GM21515 (cell line): ENCODE data around the gene GRIP2.
"Not testable (repeated sequence)": the region's sequence is repeated elsewhere in the genome, so short reads cannot be mapped to it uniquely, and the experiment has no call there.

Experiments used
- ATAC-seq: cut with Tn5 transposase; IDR thresholded peaks from one replicate; pipeline ENCODE4 v1.9.1; 2021; ENCODE audit not compliant: unreplicated experiment

Gene GRIP2

GRCh38 chr3:14522768-14523167, 17.4 kb downstream of the GRIP2 start:
- ATAC-seq, result no peak

- no peak for ATAC-seq
These were observed 17.9 kb downstream of the GRIP2 start for GRCh38 chr3:14522129-14522691.

DNA sequence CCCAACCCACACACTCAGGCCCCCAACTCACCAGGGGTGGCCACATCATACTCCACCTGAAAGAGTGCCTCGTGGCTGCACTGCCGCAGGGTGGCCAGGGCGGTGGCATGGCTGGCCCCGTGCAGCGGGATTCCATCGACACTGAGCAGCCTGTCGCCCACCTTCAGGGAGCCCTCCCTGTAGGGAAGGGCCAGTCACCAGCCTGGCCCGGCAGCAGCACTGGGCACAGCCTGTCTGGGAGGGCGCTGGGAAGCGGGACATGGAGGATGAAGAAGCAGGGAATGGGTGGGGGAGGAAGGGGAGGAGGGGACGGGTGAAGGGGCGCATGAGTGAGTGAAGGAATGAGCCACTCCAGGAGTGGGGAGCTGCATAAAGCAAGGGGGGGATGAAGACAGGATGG, 18.5 kb downstream of the GRIP2 start:
- no peak for ATAC-seq

DNA sequence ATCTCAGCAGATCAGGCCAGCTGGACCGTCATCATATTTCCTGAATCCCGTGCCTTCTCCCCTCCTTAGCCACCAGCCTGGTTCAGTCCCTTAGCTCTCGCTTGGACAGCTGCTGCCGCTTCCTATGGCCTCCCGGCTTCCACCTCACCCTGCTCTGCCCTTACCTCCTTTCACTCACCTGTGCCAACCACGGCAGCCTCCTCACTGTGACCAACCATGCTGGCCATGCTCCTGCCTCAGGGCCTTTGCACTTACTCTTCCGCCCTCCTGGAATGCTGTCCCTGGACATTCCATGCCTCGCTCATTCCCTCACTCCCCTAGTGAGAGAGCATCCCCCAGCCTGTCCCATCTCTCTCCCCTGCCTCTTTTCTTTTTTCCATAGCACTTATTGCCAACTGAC, 19.2 kb downstream of the GRIP2 start:
- no peak for ATAC-seq

DNA sequence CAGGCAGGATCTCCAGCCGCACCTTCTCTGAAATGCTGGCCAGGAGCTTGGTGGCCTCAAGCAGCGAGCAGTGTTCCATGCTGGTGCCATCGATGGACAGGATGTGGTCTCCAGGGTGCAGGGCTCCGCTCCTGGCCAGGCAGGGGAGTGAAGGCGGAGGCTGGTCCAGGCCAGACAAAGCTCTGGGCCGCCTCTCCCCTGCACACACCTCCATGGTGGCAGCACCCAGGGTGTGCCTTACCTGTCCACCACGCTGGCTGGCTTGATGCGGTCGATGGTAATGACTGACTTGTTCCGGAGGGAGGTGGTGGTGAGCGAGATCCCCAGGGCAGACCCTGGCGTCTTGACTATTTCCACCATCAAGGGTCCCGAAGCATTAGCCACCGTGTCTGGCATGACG, 20.0 kb downstream of the GRIP2 start:
- ATAC-seq, result no peak

DNA sequence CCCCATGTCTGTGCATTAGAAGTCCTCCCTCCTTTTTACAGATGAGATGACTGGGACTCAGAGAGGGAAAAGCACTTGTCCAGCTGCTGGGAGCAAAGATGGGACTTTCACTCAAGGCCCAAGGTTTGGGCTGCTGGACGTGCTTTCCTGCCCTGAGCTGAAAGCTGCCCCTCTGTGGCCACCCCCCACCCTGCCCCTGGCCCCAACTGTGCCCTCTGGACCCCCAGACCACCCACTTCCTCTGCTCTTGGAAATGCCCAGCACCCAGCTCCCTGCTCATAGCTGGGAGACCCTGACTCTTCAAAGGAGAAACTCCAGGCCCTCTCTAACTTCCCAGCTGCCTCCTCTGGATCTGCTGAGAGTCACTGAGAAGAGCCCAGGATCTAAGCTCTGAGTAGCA, 20.7 kb downstream of the GRIP2 start:
- no peak for ATAC-seq

- ATAC-seq, result no peak
These were observed 21.2 kb downstream of the GRIP2 start for GRCh38 chr3:14518893-14519292.

DNA sequence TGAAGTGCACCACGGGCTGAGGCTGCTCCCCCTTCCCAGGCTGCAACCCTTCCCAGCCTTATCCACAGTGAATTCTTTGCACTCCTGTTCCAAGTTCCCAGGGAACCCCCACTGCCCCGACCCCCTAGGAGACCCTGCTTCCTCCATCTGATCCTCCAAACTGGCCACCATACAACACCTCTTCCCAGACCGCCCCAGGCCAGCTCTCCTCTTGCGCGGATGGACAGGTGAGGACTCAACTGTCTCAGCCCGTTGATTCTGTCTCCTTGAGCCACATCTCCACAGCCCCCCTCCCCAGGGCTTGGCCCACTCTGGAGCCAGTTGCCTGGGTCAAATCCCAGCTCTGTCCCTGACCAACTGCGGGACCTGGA, 21.7 kb downstream of the GRIP2 start:
- ATAC-seq, result no peak

GRCh38 chr3:14517601-14518431, 22.3 kb downstream of the GRIP2 start:
- ATAC-seq, result no peak

GRCh38 chr3:14516738-14517345, 23.3 kb downstream of the GRIP2 start:
- ATAC-seq, result no peak

- not testable (repeated sequence) for ATAC-seq
These were observed 24.6 kb downstream of the GRIP2 start for GRCh38 chr3:14515526-14515925.

DNA sequence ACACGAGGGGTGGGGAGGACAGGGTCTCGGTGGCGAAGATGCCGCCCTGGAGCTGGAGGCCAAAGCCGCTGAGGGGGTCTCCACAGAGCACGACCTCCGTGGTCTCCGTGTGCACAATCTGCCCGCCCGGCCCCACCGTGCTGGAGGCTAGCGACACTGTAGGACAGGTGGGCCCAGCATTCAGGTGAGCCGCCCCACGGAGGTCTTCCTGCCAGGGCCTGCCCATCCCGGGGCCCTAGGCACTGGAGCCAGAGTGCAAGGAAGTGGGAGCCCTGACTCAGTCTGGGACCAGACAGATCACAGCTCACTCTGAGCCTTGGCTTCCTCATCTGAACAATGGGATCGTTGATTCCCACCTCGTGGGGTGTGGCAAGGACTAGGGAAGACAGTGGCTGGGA, 25.8 kb downstream of the GRIP2 start:
- no peak for ATAC-seq

DNA sequence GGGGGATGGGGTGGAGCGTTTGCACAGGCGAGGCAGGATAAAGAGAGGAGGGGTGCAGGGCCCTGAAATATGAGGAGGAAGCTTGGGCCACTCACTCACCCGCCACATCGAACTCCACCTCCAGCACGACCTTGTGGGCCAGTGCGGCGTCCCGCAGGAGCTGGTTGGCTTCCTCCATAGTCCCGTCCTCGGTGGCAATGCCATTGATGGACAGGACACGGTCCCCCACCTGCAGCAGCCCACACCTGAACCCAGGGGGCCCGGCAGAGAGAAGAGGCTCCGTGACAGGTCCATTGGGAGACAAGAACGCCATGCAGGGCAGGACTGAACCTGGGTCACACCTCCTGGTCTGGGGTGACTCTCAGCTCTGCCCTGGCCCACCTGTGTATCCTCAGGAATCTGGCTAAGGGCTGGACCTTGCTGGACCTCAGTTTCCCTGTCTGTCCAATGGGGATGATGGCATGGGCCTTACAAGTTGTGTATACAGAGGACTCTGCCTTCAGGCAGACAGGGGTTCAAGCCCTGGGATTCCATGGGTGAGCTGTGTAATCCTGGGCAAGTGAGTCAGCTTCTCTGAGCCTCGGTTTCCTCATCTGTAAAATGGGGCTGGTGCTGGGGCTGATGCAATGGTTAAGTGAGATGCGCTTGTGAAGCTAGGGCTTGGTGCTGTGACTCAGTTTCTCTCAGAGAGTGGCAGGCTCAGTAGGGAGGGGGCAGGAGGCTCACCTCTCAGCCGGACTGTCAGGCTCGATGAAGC, 26.4 kb downstream of the GRIP2 start:
- no peak for ATAC-seq

DNA sequence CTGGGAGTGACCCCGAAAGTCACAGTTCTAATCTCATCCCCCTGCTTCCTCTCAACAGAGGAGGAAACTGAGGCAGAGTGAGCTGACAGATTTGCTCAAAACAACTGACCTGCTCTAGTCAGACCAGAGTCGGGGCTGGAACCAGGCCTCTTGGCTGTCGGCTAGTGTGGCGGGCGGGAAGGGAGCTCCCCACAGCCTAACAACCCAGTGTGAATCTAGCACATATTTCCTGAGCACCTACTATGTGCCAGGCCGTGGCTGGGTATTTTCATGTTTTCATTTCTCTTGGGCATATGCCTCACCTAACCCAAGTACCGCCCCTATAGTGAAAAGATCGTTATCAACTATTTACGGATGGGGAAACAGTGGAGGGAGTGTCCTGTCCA, 27.2 kb downstream of the GRIP2 start:
- no peak for ATAC-seq

DNA sequence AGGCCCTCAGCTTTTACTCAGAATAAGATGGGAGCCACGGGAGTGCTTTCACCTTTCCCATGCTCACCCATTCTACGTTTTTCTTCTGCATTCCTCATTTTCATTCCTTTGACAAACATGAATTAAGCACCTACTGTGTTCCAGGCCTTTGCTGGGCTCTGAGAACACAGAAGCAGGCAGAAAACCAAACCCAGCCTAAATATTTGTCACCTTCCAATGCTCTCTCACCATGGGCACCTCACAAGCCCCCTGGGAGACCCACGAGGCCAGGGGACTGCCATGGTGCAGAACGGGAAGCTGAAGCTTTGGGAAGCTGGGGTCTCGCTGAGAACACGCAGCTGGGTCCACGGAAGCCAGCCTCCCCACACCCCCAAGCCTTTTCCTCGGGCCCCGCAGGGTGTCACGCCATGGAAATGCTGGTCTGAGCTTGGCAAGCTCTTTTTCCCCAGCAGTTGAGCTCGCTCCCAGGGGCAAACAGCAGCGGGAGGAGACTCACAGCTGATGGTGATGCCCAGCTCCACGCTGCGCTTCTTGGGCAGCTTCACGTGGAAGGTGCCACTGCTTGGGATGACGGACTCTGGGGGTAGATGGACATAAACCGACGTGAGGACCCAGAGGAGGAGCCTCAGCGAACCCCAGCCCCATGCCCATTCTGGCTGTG, 27.7 kb downstream of the GRIP2 start:
- no peak for ATAC-seq

- ATAC-seq, result no peak
These were observed 28.4 kb downstream of the GRIP2 start for GRCh38 chr3:14511623-14512280.

DNA sequence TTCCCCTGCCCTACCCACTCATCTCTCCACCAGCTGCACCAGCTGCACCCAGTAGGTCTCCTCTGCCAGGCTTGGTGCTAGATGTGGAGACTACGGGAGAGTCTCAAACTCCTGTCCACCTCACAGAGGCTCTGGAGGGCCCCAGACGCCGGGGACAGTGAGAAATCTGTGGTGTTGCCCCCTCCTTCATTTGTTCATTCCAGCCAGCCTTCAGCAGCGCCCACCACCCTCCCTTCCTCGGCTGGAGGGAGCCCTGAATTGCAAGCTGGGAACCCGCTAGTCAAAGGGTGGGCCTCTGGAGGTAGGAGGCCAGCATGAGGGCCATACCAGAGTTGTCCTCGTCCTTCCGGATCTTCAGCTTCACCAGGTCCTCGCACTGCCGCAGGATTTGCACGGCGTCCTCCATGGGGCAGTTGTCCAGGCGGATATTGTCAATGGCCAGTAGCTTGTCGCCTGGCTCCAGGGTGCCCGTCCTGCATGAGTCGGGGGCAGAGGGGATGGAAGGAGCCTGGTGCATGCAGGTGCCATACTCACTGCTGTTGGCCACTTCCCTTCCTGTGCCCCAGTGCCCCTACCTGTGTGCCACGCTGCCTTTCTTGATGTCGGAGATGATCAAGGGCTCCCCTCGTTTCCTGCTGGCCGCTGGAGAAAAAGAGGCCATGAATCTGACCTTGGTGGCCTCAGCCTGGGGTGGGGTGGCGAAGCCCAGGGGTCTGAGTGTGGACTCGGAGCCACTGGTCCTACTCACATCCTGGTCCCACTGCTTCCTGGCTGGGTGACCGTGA, 29.1 kb downstream of the GRIP2 start:
- ATAC-seq, result no peak

- no peak for ATAC-seq
These were observed 30.4 kb downstream of the GRIP2 start for GRCh38 chr3:14509796-14510100.

GRCh38 chr3:14508966-14509795, 31.0 kb downstream of the GRIP2 start:
- no peak for ATAC-seq
